ENCODE results near the gene OGFOD3. TPM values are rescaled to one million over a fixed set of nuclear protein-coding genes. Genes with fewer than 3 reads are reported as not detected.

The OGFOD3 gene
- total RNA-seq, 1 experiment from 2014 or later = 31.7 TPM

DNA sequence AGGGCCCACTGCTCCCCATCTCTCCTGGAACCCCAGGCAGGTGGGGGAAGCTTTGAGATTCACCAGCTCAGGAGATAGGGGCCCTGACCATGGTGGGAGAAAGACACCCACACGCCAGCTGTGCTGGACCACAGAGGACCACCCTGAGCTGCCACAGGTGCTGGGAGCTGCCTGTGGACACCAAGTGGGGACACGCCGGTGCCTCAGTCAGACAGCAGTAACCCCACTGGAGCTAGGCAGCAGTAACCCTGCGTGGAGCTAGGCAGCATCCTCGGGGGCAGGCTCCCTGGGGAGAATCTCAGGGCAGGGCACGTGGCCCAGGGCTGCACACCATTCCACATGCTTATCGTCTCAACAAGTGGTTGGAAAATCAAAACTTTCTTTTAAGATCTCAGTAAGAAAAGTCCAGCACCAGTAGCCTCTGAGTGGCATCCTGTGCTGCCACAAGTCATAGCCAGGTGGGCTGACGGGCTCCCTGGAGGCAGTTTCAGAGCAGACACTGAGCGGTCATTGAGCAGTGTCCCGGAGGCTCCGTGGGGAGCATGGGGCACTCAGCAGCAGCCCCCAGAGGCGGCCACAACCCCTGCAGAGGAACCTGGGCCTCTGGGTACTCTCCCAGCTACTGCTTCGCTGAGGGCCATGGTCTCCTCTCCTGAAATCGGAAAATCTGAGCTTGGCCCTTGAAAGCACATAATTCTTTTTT is 8.2 kb downstream of the OGFOD3 start:
- no peak for DNase-seq (ENCODE audit: extremely low read depth, low read depth)

DNA sequence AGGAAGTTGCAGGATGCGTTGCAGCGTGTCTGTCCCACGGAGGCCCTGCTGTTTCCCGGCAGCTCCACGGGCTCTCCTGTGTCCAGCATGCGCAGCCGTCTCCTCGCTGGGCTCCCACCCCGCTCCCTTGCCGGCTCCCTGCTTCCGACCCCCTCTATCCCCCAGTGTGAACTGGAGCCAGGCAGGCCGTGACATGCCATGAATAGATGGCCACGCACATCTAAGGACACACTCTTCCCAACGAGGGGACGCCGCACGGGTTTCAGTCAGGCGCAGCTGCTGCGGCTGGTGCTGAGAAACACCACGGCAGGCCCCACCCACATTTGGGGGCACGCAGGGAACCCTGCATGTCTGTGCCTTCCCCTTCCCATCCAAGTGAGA is 9.5 kb downstream of the OGFOD3 start:
- no peak for DNase-seq (ENCODE audit: extremely low read depth, low read depth)

DNA sequence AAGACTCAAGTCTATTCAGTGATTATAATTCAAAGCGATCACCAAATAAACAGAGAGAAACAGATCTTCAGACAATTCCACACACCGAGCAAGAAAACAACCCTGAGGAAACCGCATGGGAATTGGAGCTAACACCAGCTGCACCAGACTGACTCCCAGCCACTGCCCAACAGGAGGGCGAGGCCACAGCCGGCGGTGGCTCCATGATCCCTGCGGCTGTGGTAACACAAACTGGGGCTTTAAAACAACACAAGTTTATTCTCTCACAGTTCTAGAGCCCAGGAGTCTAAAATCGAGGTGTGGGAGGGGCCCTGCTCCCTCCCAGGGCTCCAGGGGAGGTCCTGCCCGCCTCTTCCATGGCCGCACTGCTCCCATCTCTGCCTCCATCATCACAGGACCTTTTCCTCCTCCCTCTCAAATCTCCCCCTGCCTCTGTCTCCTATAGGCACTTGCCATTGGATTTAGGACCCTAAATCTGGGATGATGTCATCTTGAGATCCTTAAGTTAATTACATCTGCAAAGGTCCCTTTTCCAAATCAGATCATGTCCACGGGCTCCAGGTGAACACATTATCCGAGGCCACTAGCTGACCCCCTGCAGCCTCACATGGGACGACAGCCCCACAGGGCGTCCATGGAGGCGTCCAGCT is 10.0 kb downstream of the OGFOD3 start:
- no peak for DNase-seq (ENCODE audit: extremely low read depth, low read depth)

DNA sequence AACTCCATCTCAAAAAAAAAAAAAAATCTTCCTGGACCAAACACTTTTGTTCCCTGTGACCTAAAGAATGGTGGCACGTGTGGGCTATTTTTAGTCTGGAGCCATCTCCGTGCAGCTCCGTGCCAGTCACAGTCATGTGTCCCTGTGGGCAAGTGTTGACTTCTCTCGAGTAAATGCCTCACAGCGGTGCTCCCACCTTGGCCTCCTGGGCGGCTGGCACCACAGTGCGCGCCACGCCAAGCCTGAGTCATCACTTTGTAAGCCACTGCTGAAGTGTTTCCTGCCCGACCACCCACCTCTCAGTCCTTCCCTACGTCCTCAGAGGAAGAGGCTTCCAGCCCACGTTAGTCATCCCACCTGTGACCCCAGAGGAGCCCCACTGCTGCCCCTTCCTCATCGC is 11.1 kb downstream of the OGFOD3 start:
- DNase-seq (ENCODE audit: extremely low read depth, low read depth) = no peak

DNA sequence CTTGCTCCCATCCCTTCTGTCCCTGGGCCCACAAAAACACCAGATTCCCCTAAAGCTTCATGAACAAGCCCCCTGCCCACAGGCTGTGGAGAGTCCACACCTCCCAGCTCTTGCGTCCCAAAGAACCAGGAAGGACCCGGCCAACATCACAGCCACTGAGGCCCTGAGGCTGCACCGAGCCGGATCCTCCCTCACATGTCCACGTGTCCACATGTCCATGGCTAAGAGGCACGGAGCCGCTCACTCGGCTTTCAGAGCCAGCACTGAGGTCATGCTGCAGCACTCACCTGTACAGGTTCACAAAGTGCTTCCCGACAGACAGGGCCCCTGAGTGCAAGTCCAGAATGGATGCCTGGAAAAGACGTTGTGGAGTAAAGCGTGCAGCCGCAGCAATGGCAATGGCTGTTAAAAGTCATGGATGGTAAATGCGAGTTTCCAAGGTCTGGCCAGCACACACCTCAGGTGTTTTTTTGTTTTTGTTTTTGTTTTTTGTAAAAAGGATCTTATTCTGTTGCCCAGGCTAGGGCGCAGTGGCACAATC is 12.2 kb downstream of the OGFOD3 start:
- no peak for DNase-seq (ENCODE audit: extremely low read depth, low read depth)

DNA sequence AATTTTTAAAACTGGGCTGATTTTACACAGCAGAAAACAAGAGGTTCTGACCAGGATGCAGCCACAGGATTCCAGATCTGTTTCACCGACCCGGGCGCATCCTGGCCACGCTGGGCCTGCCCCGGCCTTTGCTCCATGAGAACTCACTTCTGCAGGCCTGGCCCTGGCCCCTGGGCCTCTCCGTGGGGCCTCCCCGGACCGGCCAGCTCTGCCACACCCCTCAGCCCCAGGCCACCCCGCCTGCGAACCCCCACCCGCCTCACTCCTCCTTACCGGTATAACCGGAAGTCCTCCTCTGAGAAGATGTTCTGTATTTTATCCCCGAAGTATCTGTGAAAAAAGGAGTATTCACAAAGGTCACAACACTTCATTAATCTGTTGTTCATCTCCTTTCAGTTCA is 13.3 kb downstream of the OGFOD3 start:
- DNase-seq (ENCODE audit: extremely low read depth, low read depth) = no peak

DNA sequence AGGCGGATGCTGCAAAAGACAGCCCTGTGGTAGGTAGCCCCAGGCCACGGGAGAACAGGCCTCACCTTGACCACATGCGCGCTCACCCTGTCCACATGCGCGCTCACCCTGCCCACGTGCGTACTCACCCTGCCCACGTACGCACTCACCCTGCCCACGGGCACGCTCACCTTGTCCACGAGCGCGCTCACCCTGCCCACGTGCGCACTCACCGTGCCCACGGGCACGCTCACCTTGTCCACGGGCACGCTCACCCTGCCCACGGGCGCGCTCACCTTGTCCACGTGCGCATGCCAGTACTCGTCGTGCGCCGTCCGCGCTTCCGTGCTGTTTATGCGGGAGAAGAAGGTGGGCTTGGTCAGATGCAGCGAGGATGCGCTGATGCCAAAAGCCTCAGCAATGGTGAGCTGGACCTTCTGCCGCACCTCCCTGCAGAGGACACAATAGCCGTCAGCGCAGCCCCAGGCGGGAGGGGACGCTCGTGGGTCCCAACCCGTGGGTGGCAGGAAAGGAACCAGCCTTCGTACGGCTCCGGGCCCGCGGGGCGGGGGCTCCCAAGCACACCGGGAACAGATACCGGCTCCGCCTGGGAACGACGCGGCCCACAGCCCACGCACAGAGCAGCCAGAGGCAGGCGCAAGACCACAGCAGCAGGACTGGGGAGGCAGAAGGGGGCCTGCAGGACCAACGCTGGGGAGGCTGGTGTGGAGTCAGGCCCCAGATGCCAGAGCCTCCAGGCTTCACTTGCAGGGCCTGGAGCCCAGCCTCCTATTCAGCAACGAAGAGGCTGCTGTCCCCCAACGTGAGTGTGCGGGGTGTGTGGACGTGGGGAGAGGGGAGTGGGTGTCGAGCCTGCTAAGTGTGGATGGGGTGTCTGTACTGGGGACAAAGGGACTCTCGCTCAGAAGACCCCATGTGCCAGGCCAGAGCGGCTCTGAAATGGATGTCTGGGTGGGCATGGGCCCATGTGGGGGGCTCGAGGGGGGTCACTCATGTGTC is 14.4 kb downstream of the OGFOD3 start:
- DNase-seq (ENCODE audit: extremely low read depth, low read depth) = no peak

DNA sequence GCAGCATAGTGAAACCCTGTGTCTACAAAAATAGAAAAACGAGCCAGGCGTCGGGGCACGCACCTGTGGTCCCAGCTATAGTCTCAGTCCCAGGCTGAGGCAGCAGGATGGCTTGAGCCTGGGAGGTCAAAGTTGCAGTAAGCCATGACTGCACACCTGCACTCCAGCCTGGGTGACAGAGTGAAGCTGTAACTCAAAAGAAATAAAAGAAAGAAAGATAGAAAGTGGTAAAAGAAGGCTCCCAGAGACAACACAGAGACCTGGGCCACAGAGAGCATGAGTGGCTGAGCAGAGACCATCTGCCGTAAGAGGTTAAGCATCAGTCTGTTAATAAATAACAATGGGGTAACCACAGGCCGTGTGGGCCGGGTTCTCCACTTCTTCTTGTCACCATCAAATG is 15.5 kb downstream of the OGFOD3 start:
- no peak for DNase-seq (ENCODE audit: extremely low read depth, low read depth)

DNA sequence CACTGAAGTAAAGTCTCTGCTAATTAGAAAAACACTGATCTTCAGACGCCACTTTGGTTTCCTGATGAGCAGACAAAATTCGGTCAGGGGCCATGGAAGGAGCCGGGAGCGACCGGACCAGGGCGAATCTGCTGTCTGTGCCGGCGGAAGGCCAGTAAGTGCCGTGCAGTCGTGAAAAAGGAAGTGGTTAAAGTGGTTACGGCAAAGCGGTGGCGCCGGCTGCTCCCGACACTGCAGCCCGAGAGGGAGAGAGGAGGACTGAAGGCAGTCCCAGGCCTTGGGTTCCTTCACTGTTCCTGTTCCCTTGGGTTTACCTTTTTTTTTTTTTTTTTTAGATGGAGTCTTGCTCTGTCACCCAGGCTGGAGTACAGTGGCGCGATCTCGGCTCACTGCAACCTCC is 17.6 kb downstream of the OGFOD3 start:
- DNase-seq (ENCODE audit: extremely low read depth, low read depth) = no peak

DNA sequence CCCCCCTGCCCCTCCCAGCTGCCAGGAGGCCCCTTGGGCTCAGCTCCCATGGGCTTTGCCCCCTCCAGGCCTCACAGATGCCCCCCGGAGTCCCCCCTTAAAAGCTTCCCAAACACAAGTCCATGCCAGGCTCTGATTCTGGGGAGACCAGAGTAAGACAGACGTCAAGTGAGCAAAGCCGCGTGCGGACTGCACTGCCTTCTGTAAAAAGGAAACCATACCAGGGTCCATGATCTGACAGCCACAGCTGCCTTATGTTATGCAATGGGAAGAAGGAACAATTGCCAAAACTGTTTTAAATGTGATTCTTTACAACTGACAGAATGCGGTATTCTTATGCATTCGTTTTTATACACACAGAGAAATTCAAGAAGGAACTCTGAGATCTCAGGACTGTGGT is 18.2 kb downstream of the OGFOD3 start:
- DNase-seq (ENCODE audit: extremely low read depth, low read depth) = no peak

DNA sequence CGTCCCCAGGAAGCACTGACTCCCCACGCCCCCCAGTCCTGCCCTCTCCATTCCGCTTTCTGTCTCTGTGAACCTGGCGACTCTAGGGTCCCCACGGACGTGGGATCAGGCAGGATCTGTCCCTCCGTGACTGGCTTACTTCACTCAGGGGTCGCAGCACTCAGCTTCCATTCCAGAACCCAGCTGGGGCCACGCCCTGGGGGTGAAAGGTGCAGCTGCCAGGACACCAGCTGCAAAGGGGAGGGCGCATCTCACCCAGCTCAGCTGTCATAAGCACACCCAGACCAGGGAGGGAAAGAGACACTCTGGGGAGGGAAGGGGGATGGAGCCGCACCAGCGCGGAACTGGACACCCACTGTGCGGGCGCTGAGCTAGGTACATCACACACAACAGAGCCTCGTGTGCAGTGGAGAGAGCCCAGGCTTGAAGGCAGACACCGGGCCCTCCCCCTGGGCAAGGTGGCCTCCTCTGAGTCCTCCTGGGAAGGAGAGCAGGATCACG is 18.7 kb downstream of the OGFOD3 start:
- no peak for DNase-seq (ENCODE audit: extremely low read depth, low read depth)

DNA sequence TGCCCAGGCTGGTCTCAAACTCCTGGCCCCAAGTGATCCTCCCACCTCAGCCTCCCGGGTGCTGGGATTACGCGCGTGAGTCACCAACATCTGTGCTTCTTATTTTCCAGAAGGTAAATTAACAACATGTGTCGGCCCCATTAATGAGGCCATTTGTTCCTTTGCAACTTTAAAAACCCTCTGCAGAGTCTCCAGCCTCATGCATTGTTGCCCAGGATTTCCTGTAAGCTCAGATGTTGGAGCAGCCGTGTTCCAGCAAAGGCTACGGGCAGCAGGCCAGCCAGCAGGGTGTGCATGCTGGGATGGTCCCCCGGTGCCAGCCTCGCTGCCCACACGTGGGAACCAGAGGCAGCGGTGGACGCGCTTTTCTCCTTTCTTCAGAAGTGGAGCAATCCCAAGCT is 19.3 kb downstream of the OGFOD3 start:
- no peak for DNase-seq (ENCODE audit: extremely low read depth, low read depth)

DNA sequence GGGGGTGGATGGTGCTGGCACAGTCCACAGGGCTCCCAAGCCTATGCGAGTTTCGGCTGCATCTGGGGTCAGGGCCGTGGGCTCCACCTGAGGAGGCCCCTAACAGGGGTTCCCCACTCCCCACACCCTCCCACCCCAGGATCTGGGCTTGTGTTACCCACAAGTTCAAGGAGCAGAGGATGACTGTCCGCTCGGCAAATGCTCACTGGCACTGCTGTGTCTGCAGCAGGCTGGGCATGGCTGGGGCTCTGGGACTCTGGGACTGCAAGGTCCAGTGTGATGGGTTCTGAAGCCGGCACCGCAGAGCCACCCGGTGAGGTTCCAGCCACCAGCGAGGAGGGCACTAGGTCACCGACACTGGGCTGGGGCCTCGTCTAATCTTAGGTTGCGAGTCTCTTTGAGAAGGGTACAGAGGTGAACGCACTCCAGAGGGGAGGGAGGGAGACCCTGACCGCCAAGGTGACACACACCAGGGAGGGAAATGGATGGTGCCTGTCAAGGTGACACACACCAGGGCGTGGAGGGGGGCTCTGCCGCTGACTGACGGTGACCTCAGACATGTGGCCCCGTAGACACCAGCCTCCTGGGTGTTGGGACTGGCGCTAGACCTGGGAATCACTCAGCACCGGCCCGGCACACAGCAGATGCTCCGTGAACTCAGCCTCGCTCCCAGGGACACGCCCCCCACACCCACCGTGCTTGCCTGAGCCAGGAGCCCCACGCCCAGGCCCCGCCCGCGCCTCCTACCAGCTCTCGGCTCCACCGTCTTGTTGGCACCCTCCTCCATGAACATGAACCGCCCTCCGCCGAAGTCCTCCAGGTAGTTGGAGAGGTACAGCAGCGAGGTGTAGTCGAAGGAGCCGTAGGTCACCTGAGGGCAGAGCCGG is 20.7 kb downstream of the OGFOD3 start:
- DNase-seq (ENCODE audit: extremely low read depth, low read depth) = no peak

DNA sequence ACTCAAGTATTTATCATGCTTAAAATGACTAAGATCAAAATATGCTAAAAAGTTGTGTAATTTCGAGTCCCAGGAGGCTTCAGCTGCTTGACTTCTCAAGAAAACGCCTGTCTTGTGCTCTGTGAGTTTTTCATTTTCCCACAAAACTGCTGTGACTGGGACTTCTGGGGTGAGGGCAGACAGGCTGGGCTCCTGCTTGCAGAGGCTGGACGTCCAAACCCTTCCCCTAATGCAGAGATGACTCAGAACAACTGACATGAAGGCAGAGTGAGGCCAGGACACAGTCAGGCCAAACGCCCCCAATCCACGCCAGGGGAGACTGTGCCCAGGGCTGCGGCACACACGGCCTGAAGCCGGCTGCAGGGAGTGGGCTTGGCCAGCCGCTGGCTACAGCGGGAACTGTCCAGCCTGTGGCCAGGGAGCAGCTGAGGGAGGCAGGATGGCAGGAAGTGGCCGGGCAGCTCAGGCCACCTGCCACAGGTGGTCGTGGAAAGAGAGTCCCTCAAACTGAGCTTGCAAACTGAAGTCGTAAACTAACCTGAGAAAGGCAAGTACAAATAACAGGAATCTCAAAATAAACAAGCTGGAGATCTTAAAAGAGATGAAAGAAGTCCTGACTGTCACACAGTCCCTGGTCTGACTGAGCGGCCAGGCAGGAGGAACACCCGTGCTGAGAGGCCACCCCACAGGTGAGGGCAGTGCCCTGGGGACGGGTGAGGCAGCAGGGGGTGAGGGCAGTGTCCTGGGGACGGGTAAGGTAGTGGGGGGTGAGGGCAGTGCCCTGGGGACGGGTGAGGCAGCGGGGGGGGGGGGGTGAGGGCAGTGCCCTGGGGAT is 21.6 kb downstream of the OGFOD3 start:
- DNase-seq (ENCODE audit: extremely low read depth, low read depth) = no peak

DNA sequence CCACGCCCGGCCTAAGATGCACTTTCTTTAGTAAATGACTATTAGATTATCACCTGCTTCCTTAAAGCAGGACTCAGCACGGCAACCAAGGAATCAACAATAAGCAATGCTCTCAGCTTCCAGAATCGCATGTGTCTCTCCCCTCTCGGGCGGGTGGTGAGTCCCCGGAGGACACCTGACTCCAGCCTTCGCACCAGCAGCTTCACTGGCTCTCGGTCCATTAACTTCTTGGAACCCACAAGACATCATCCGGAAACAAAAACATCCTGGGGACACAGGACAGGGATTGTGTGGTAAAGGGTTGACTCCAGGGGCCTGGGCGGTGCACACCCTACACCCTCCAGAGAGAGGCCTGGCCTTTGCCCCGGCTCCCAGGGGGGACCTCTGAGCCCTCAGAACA is 24.1 kb downstream of the OGFOD3 start:
- DNase-seq (ENCODE audit: extremely low read depth, low read depth) = no peak

DNA sequence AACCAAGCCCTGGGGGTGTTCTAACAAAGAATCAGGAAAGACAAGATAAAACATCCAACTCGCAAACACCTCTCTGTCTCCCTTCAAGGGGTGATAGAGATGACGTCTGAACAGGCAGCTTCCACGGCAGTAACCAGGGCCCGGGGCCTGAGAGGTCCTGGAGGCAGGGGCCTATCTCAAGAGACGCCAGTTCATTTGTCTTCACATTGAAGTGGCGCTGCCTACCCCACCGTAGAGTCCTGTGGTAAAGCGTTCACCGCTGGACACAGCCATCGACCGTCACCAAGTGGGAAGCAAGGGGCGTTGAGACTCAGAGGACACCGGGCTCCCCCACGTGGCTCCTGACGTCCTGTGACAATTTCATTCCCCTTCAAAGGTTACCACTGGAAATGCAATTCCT is 25.4 kb downstream of the OGFOD3 start:
- no peak for DNase-seq (ENCODE audit: extremely low read depth, low read depth)

DNA sequence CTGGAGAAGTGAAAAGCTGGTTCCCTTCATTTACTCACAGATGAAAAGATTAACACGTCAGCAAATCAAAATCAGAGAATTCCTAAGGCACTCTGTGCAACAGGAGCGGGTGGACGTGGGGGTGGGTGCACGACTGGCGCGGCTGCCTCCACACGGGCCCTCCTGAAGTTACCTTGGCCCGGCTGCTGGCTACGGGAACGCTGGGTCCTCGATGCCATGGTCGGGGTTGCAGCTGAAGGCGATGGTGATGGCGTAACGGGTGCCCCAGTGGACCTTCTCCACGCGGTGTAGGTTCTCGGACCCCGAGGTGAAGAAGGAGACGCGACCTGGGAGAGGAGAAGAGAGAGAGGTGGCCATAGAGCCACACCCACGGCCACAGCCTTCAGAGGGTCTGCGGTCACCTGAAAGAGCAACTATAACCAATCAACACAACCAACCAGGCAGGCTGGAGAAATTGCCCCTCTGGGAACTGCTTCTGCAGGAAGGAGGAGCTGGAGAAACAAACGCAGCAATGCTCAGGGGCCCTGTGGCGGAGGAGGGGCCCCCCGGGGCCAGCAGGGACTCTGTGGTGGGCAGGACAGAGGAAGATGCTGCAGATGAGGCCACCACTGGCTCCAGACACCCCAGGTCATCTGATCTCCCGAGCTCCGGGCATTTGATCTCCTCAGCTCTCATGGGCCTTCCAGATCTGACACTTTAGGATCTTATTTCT is 26.0 kb downstream of the OGFOD3 start:
- DNase-seq (ENCODE audit: extremely low read depth, low read depth) = no peak

DNA sequence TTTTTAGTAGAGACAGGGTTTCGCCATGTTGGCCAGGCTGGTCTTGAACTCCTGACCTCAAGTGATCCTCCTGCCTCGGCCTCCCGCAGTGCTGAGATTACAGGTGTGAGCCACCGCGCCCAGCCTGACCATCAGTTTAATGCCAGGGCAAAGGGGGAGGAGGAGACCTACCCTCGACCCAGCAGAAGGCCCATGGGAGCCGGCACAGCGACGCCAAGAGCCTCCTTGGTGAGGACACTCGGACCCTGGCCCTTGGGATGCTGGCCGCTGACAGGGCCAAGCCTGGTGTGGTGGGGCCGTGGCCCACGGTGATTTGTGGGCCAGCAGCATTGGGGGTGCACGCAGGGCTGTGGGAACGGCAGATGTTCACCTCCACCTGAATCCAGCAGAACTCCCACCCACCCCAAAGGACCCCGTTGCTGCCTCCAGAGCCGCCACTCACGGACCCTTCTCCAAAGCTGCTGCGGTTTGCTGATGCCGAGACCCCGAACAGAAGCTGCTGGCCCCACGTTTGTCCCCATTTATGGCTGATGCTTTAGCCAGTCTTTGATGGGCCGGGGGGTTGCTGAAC is 26.8 kb downstream of the OGFOD3 start:
- no peak for DNase-seq (ENCODE audit: extremely low read depth, low read depth)

All from NCI-H460 (cell line).